Neural progenitor cell (in vitro differentiated cells): ENCODE results near the gene NIPSNAP3A. TPM values are rescaled to one million over a fixed set of nuclear protein-coding genes. Genes with fewer than 3 reads are reported as not detected.
"Not testable (repeated sequence)": the region's sequence is repeated elsewhere in the genome, so short reads cannot be mapped to it uniquely, and the experiment has no call there.

ENCODE experiments used
- DNase-seq: peaks from one replicate; pipeline ENCODE4 v3.0.0-alpha.2; 2016; ENCODE audit warnings: low spot score
- H2AFZ ChIP-seq: fragments of 200-600 bp; sonication (generic); replicated peaks from 2 replicates; pipeline ENCODE4 v1.6.1; 2016; ENCODE audit warnings: antibody characterized with exemption
- H3F3A ChIP-seq: fragments of 200-600 bp; sonication (generic); 2 replicates; pipeline ENCODE4 v1.6.1; 2016; ENCODE audit warnings: antibody characterized with exemption, low read depth
- H3K27ac ChIP-seq: fragments of 200-600 bp; sonication (generic); 2 replicates; pipeline ENCODE4 v1.5.1; 2016; ENCODE audit warnings: mild to moderate bottlenecking
- H3K27me3 ChIP-seq: fragments of 200-600 bp; sonication (generic); 2 replicates; pipeline ENCODE4 v1.6.1; 2016; ENCODE audit warnings: mild to moderate bottlenecking, moderate library complexity
- H3K36me3 ChIP-seq: fragments of 200-600 bp; sonication (generic); 2 replicates; pipeline ENCODE4 v1.5.1; 2016
- H3K4me1 ChIP-seq: fragments of 200-600 bp; sonication (generic); 2 replicates; pipeline ENCODE4 v1.6.1; 2016; ENCODE audit warnings: mixed run types
- H3K4me2 ChIP-seq: fragments of 200-600 bp; sonication (generic); 2 replicates; pipeline ENCODE4 v1.6.1; 2016
- H3K4me3 ChIP-seq: fragments of 200-600 bp; sonication (generic); 2 replicates; pipeline ENCODE4 v1.5.1; 2016
- H3K79me2 ChIP-seq: fragments of 200-600 bp; sonication (generic); 2 replicates; pipeline ENCODE4 v1.6.1; 2016; ENCODE audit warnings: low read depth
- H3K9ac ChIP-seq: fragments of 200-600 bp; sonication (generic); 2 replicates; pipeline ENCODE4 v1.6.1; 2016
- H3K9me3 ChIP-seq: fragments of 200-600 bp; sonication (generic); 2 replicates; pipeline ENCODE4 v1.5.1; 2016; ENCODE audit warnings: low read depth
- H4K20me1 ChIP-seq: fragments of 200-600 bp; sonication (generic); 2 replicates; pipeline ENCODE4 v1.6.1; 2016; ENCODE audit warnings: low read depth
- H3K27ac Mint-ChIP-seq: 3 replicates; pipeline ENCODE4 v1.8.0; 2021; ENCODE audit warnings: mixed read lengths
- H3K27me3 Mint-ChIP-seq: 2 replicates; pipeline ENCODE4 v1.8.0; 2022; ENCODE audit warnings: low read depth, mild to moderate bottlenecking, inconsistent platforms, moderate library complexity, mixed read lengths; ENCODE audit not compliant: insufficient read depth
- H3K36me3 Mint-ChIP-seq: 3 replicates; pipeline ENCODE4 v1.8.0; 2021; ENCODE audit warnings: mixed read lengths
- H3K4me1 Mint-ChIP-seq: 3 replicates; pipeline ENCODE4 v1.8.0; 2021; ENCODE audit warnings: mixed read lengths
- H3K4me3 Mint-ChIP-seq: 3 replicates; pipeline ENCODE4 v1.8.0; 2021; ENCODE audit warnings: mild to moderate bottlenecking, moderate library complexity, mixed read lengths
- H3K9me3 Mint-ChIP-seq: 3 replicates; pipeline ENCODE4 v1.8.0; 2020; ENCODE audit warnings: mixed read lengths
- EZH2 ChIP-seq: fragments of 200-600 bp; sonication (generic); IDR thresholded peaks from 2 replicates; pipeline ENCODE4 v1.6.1; 2017; ENCODE audit warnings: antibody characterized with exemption, mild to moderate bottlenecking, moderate library complexity
- EZH2phosphoT487 ChIP-seq: fragments of 200-600 bp; sonication (generic); IDR thresholded peaks from 2 replicates; pipeline ENCODE4 v1.6.1; 2017; ENCODE audit warnings: antibody characterized with exemption
- total RNA-seq: library from RNA; depleted of rRNA; stranded (reverse); fragments of >200 nt; gene quantifications from 2 replicates; pipeline ENCODE4 v1.2.3, GENCODE V29; 2015; ENCODE audit warnings: low replicate concordance
- TF ChIP-seq, protein P1 (sequence below): fragments of 200-600 bp; sonication (generic); IDR thresholded peaks from 2 replicates; pipeline ENCODE4 v1.5.1; 2017; ENCODE audit warnings: antibody characterized with exemption, mild to moderate bottlenecking

The NIPSNAP3A gene
- total RNA-seq, 1 donor from 2014 or later: 55.3 TPM

DNA sequence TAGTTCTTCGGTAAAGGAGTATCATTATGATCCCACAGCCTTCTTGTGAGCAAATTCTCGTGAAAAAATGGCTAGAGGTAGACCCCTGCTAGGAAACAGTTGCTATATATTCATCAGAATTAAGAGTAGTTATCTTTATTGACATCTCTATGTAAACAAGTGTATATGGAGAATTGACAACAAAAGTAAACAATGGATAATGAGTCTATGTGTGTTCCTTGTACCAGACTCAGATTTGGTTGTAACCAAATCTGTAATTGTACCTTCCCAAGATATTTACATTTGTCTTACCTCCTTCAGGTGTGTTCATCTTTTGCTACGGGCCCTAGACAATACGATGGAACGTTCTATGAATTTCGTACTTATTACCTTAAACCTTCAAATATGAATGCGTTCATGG, 18.5 kb downstream of the NIPSNAP3A start:
- Histone ChIP-seq H3K36me3 (no peaks in the 10 kb centered on the region), H4K20me1 (no peaks in the 10 kb centered on the region), H3K4me1 (no peaks in the 10 kb centered on the region), H3K27ac (no peak overlapping the region), H3K9ac (no peak overlapping the region), H3K4me3 (no peak overlapping the region), H2AFZ (no peak overlapping the region), H3K79me2 (no peaks in the 10 kb centered on the region), H3K4me2 (no peak overlapping the region), H3K9me3 (no peaks in the 10 kb centered on the region), H3F3A (peaks cover 17% of the 10 kb centered on the region), H3K27me3 (peaks cover 13% of the 10 kb centered on the region)
- no peak overlapping the region for H3K4me3 Mint-ChIP-seq
- H3K27ac Mint-ChIP-seq: no peak overlapping the region
- no peaks in the 10 kb centered on the region for H3K9me3 Mint-ChIP-seq
- H3K27me3 Mint-ChIP-seq: peaks cover 7% of the 10 kb centered on the region
- no peaks in the 10 kb centered on the region for H3K36me3 Mint-ChIP-seq
- H3K4me1 Mint-ChIP-seq: peaks cover 6% of the 10 kb centered on the region
- DNase-seq: no peak
- TF ChIP-seq, protein P1, sequence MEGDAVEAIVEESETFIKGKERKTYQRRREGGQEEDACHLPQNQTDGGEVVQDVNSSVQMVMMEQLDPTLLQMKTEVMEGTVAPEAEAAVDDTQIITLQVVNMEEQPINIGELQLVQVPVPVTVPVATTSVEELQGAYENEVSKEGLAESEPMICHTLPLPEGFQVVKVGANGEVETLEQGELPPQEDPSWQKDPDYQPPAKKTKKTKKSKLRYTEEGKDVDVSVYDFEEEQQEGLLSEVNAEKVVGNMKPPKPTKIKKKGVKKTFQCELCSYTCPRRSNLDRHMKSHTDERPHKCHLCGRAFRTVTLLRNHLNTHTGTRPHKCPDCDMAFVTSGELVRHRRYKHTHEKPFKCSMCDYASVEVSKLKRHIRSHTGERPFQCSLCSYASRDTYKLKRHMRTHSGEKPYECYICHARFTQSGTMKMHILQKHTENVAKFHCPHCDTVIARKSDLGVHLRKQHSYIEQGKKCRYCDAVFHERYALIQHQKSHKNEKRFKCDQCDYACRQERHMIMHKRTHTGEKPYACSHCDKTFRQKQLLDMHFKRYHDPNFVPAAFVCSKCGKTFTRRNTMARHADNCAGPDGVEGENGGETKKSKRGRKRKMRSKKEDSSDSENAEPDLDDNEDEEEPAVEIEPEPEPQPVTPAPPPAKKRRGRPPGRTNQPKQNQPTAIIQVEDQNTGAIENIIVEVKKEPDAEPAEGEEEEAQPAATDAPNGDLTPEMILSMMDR: no peak
- TF ChIP-seq EZH2phosphoT487: no peak
- no peak for TF ChIP-seq EZH2

DNA sequence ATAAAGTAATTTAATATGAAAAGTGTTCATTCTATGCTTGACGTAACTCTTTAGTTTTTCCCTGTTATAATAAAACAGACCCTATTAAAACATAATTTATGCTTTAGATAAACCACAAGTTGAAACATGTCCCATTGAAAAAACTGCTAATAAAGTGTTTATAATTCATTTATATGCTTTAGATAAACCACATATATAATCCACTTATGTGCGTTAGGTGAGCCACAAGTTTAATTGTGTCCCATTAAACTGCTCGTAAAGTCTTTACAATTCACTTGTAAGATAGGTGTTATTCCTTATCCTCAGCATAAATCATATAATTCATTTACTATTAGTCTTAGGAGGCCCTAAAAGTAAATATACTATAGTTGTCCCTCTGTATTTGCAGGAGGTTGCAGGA, 20.0 kb downstream of the NIPSNAP3A start:
- no peak overlapping the region for H3K4me3 ChIP-seq
- DNase-seq: no peak
- Mint-ChIP-seq H3K36me3 (no peaks in the 10 kb centered on the region), H3K4me3 (no peak overlapping the region), H3K27ac (no peak overlapping the region), H3K9me3 (no peaks in the 10 kb centered on the region), H3K4me1 (peaks cover 6% of the 10 kb centered on the region), H3K27me3 (peaks cover 7% of the 10 kb centered on the region)
- H4K20me1 ChIP-seq: no peaks in the 10 kb centered on the region
- H3K27ac ChIP-seq: no peak overlapping the region
- H3K79me2 ChIP-seq: no peaks in the 10 kb centered on the region
- H3K4me1 ChIP-seq: no peaks in the 10 kb centered on the region
- H2AFZ ChIP-seq: no peak overlapping the region
- TF ChIP-seq EZH2 (no peak), EZH2phosphoT487 (no peak)
- TF ChIP-seq, protein P1: no peak
- no peaks in the 10 kb centered on the region for H3K9me3 ChIP-seq
- H3K4me2 ChIP-seq: no peak overlapping the region
- peaks cover 13% of the 10 kb centered on the region for H3K27me3 ChIP-seq
- no peak overlapping the region for H3K9ac ChIP-seq
- peaks cover 17% of the 10 kb centered on the region for H3F3A ChIP-seq
- no peaks in the 10 kb centered on the region for H3K36me3 ChIP-seq

DNA sequence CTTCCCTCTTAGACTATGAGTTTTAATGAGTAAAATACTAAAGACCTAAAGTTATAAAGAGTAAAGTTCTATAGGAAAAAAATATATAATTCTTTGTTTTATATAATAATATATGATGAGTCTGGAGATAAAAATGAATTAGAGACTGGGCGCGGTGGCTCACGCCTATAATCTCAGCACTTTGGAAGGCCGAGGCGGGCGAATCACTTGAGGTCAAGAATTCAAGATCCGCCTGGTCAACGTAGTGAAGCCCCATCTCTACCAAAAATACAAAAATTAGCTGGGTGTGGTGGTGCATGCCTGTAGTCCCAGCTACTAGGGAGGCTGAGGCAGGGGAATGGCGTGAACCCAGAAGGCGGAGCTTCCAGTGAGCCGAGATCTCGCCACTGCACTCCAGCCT, 21.5 kb downstream of the NIPSNAP3A start:
- not testable (repeated sequence) for H3K4me3 ChIP-seq, H3K27me3 Mint-ChIP-seq, H3K4me1 Mint-ChIP-seq, H3K36me3 Mint-ChIP-seq, H3K4me2 ChIP-seq, H3K9ac ChIP-seq, H3F3A ChIP-seq, H3K9me3 Mint-ChIP-seq, H3K9me3 ChIP-seq, H3K4me1 ChIP-seq, H3K27ac ChIP-seq, H3K79me2 ChIP-seq, H3K27ac Mint-ChIP-seq, DNase-seq, H4K20me1 ChIP-seq, H3K4me3 Mint-ChIP-seq, H3K27me3 ChIP-seq, H2AFZ ChIP-seq, H3K36me3 ChIP-seq

DNA sequence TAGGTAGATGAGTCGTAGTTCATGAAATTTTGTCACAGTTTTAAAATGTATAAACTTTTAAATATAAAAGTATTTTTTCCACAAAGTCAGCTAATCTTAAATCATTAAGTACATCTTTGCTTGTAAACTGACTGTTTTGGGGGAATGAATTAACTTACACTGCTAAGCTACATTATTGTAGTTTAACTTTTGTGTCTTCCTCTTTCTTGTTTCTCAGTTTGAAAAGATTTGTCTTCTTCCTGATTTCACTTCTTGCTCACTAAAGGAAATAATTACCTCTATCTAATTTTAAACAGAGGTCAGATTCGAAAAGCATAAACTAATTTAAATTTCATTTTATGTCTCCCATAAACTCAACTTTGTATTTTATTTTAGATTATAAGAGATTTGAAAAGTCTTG, 22.2 kb downstream of the NIPSNAP3A start:
- no peaks in the 10 kb centered on the region for H3K79me2 ChIP-seq
- no peak overlapping the region for H3K9ac ChIP-seq
- TF ChIP-seq EZH2phosphoT487 (no peak), EZH2 (no peak)
- TF ChIP-seq, protein P1: no peak
- Mint-ChIP-seq H3K27me3 (peaks cover 2% of the 10 kb centered on the region), H3K27ac (no peak overlapping the region), H3K4me3 (no peak overlapping the region), H3K4me1 (no peaks in the 10 kb centered on the region), H3K9me3 (no peaks in the 10 kb centered on the region), H3K36me3 (no peaks in the 10 kb centered on the region)
- no peaks in the 10 kb centered on the region for H3K4me1 ChIP-seq
- H3F3A ChIP-seq: peaks cover 3% of the 10 kb centered on the region
- no peaks in the 10 kb centered on the region for H3K36me3 ChIP-seq
- no peak overlapping the region for H3K4me2 ChIP-seq
- H3K27me3 ChIP-seq: peaks cover 5% of the 10 kb centered on the region
- no peak overlapping the region for H3K4me3 ChIP-seq
- H2AFZ ChIP-seq: no peak overlapping the region
- H3K9me3 ChIP-seq: no peaks in the 10 kb centered on the region
- no peak for DNase-seq
- no peaks in the 10 kb centered on the region for H4K20me1 ChIP-seq
- no peak overlapping the region for H3K27ac ChIP-seq
